Stomach smooth muscle (tissue), 2 donors: ENCODE data around the gene MAT2A.
A peak's percentile ranks its signal among the peaks of the same experiment; 100 is the strongest.

ENCODE experiments used
- H3K27ac ChIP-seq: one replicate; pipeline ENCODE4 v1.7.0; 2013; ENCODE audit warnings: mild to moderate bottlenecking, low read length, inconsistent platforms
- H3K27me3 ChIP-seq, 2 donors: one replicate each; pipeline ENCODE4 v1.7.0; 2013; ENCODE audit warnings: low read length in 2 of 2; ENCODE audit not compliant: insufficient read depth in 2 of 2, control insufficient read depth in 1 of 2
- H3K36me3 ChIP-seq, 2 donors: one replicate each; pipeline ENCODE4 v1.7.0; 2013; ENCODE audit warnings: low read length in 2 of 2; ENCODE audit not compliant: control insufficient read depth in 2 of 2, insufficient read depth in 2 of 2
- H3K4me1 ChIP-seq: one replicate; pipeline ENCODE4 v1.7.0; 2013; ENCODE audit warnings: low read length; ENCODE audit not compliant: control insufficient read depth, insufficient read depth
- H3K4me3 ChIP-seq, 2 donors: one replicate each; pipeline ENCODE4 v1.7.0; 2013; ENCODE audit warnings: low read length in 2 of 2
- H3K9ac ChIP-seq, 2 donors: one replicate each; pipeline ENCODE4 v1.7.0; 2013; ENCODE audit warnings: low read length in 2 of 2, mild to moderate bottlenecking in 1 of 2
- H3K9me3 ChIP-seq, 2 donors: one replicate each; pipeline ENCODE4 v1.7.0; 2013; ENCODE audit warnings: low read length in 2 of 2; ENCODE audit not compliant: control insufficient read depth in 2 of 2
- donor health status: healthy.
- donor health status: Pancreatic carcinoma.

The MAT2A gene

GRCh38 chr2:85538507-85539360 lies at the start of gene MAT2A:
Gene MAT2A (plus strand): TSS chr2:85539168. CDS start chr2:85539288, 120 bp downstream.
- peaks cover 21 to 24% of the 10 kb centered on the region in 2 donors for H3K36me3 ChIP-seq
- peaks cover 46% of the 10 kb centered on the region for H3K4me1 ChIP-seq
- H3K27ac ChIP-seq, result peak within 1 kb of the TSS; percentile 100
- H3K9me3 ChIP-seq, result no peaks in the 10 kb centered on the region
- H3K27me3 ChIP-seq, result no peaks in the 10 kb centered on the region
- H3K9ac ChIP-seq, result peak within 1 kb of the TSS; percentile 99 to 100
- H3K4me3 ChIP-seq, result peak within 1 kb of the TSS; percentile 95 to 98

GRCh38 chr2:85490861-85491755 lies 47.9 kb upstream of the MAT2A start:
- no peak overlapping the region for H3K4me3 ChIP-seq
- no peaks in the 10 kb centered on the region for H3K27me3 ChIP-seq
- no peak overlapping the region for H3K27ac ChIP-seq
- H3K9ac ChIP-seq, result no peak overlapping the region
- H3K9me3 ChIP-seq, result no peaks in the 10 kb centered on the region
- H3K4me1 ChIP-seq, result no peaks in the 10 kb centered on the region
- no peaks in the 10 kb centered on the region for H3K36me3 ChIP-seq

GRCh38 chr2:85496436-85496835 lies 42.5 kb upstream of the MAT2A start:
- Histone ChIP-seq H3K9ac (no peak overlapping the region), H3K9me3 (no peaks in the 10 kb centered on the region), H3K36me3 (no peaks in the 10 kb centered on the region), H3K4me1 (no peaks in the 10 kb centered on the region), H3K4me3 (no peak overlapping the region), H3K27ac (no peak overlapping the region), H3K27me3 (no peaks in the 10 kb centered on the region)

GRCh38 chr2:85497944-85498630 lies 40.9 kb upstream of the MAT2A start:
- Histone ChIP-seq H3K4me3 (no peak overlapping the region), H3K36me3 (no peaks in the 10 kb centered on the region), H3K4me1 (no peaks in the 10 kb centered on the region), H3K27me3 (no peaks in the 10 kb centered on the region), H3K27ac (no peak overlapping the region), H3K9ac (no peak overlapping the region), H3K9me3 (no peaks in the 10 kb centered on the region)

- Histone ChIP-seq H3K27me3 (no peaks in the 10 kb centered on the region), H3K9me3 (no peaks in the 10 kb centered on the region), H3K4me3 (no peak overlapping the region), H3K36me3 (no peaks in the 10 kb centered on the region), H3K4me1 (peaks cover 4% of the 10 kb centered on the region), H3K9ac (no peak overlapping the region), H3K27ac (no peak overlapping the region)
These were observed 37.7 kb upstream of the MAT2A start for GRCh38 chr2:85501248-85501647.

- H3K4me1 ChIP-seq, result peaks cover 8% of the 10 kb centered on the region
- H3K4me3 ChIP-seq, result no peak overlapping the region
- no peak overlapping the region for H3K27ac ChIP-seq
- no peaks in the 10 kb centered on the region for H3K27me3 ChIP-seq
- H3K9me3 ChIP-seq, result no peaks in the 10 kb centered on the region
- H3K9ac ChIP-seq, result no peak overlapping the region
- H3K36me3 ChIP-seq, result no peaks in the 10 kb centered on the region
These were observed 36.2 kb upstream of the MAT2A start for GRCh38 chr2:85502720-85503119.

- Histone ChIP-seq H3K4me3 (no peak overlapping the region), H3K9ac (no peak overlapping the region), H3K36me3 (no peaks in the 10 kb centered on the region), H3K9me3 (no peaks in the 10 kb centered on the region), H3K4me1 (peaks cover 8% of the 10 kb centered on the region), H3K27me3 (no peaks in the 10 kb centered on the region), H3K27ac (no peak overlapping the region)
These were observed 35.7 kb upstream of the MAT2A start for GRCh38 chr2:85503168-85503850.

GRCh38 chr2:85503851-85504777 lies 34.9 kb upstream of the MAT2A start:
- Histone ChIP-seq H3K4me3 (no peak overlapping the region), H3K4me1 (peaks cover 8% of the 10 kb centered on the region), H3K27ac (no peak overlapping the region)

GRCh38 chr2:85504778-85505261 lies 34.1 kb upstream of the MAT2A start:
- Histone ChIP-seq H3K9me3 (no peaks in the 10 kb centered on the region), H3K36me3 (no peaks in the 10 kb centered on the region), H3K27me3 (no peaks in the 10 kb centered on the region), H3K9ac (no peak overlapping the region), H3K4me1 (peaks cover 8% of the 10 kb centered on the region), H3K4me3 (no peak overlapping the region), H3K27ac (no peak overlapping the region)

More at GRCh38 chr2:85503851-85504777, 34.9 kb upstream of the MAT2A start:
- Histone ChIP-seq H3K27me3 (no peaks in the 10 kb centered on the region), H3K36me3 (no peaks in the 10 kb centered on the region), H3K9ac (no peak overlapping the region), H3K9me3 (no peaks in the 10 kb centered on the region)
